SK-N-SH treated with all-trans-retinoic acid at 6 μM for 48 hours (cell line): ENCODE data around the gene SNAPC3.
"Not testable (repeated sequence)": the region's sequence is repeated elsewhere in the genome, so short reads cannot be mapped to it uniquely, and the experiment has no call there.

Source experiments
- ATAC-seq: fragments of 200-7000 bp; cut with Tn5 transposase; 3 replicates; pipeline ENCODE4 v1.9.1; 2020; ENCODE audit warnings: mild to moderate bottlenecking, moderate library complexity
- ARNTL ChIP-seq: fragments of 450-650 bp; formaldehyde crosslinking; IDR thresholded peaks from 2 replicates; pipeline ENCODE4 v1.5.0; 2020; ENCODE audit warnings: low read depth, mild to moderate bottlenecking, moderate library complexity, borderline replicate concordance
- BACH2 ChIP-seq: fragments of 250-450 bp; sonication (Bioruptor Pico); IDR thresholded peaks from 2 replicates; pipeline ENCODE4 v1.9.0; 2021; ENCODE audit warnings: mild to moderate bottlenecking, borderline replicate concordance
- CREB5 ChIP-seq: fragments of 250-450 bp; sonication (Bioruptor Pico); IDR thresholded peaks from 2 replicates; pipeline ENCODE4 v1.5.1; 2020; ENCODE audit warnings: low read depth, mild to moderate bottlenecking, moderate library complexity
- GLIS3 ChIP-seq: fragments of 250-450 bp; sonication (Bioruptor Pico); IDR thresholded peaks from 2 replicates; pipeline ENCODE4 v1.5.0; 2020; ENCODE audit warnings: mild to moderate bottlenecking, moderate library complexity
- ISL1 ChIP-seq: fragments of 250-450 bp; sonication (Bioruptor Pico); IDR thresholded peaks from 2 replicates; pipeline ENCODE4 v2.1.2; 2022; ENCODE audit warnings: mild to moderate bottlenecking, moderate library complexity
- PPARA ChIP-seq: fragments of 250-450 bp; sonication (Bioruptor Pico); IDR thresholded peaks from 2 replicates; pipeline ENCODE4 v1.5.0; 2020; ENCODE audit warnings: mild to moderate bottlenecking, borderline replicate concordance
- SNAI2 ChIP-seq: fragments of 250-450 bp; sonication (Bioruptor Pico); IDR thresholded peaks from 2 replicates; pipeline ENCODE4 v1.5.0; 2020; ENCODE audit warnings: mild to moderate bottlenecking, moderate library complexity
- TOX ChIP-seq: fragments of 250-450 bp; sonication (Bioruptor Pico); IDR thresholded peaks from 2 replicates; pipeline ENCODE4 v1.8.0; 2021; ENCODE audit warnings: mild to moderate bottlenecking, moderate library complexity, borderline replicate concordance
- ZFP30 ChIP-seq: fragments of 450-650 bp; formaldehyde crosslinking; IDR thresholded peaks from 2 replicates; pipeline ENCODE4 v1.5.0; 2022; ENCODE audit warnings: mild to moderate bottlenecking, moderate library complexity
- ZNF565 ChIP-seq: fragments of 450-650 bp; formaldehyde crosslinking; conservative IDR thresholded peaks from 2 replicates; pipeline ENCODE4 v1.5.0; 2020; ENCODE audit warnings: low read depth, mild to moderate bottlenecking, moderate library complexity
- ZNF8 ChIP-seq: fragments of 450-650 bp; formaldehyde crosslinking; IDR thresholded peaks from 2 replicates; pipeline ENCODE4 v1.5.0; 2020; ENCODE audit warnings: mild to moderate bottlenecking, moderate library complexity
- TF ChIP-seq, protein P1 (sequence below): fragments of 250-450 bp; sonication (Bioruptor Pico); IDR thresholded peaks from 2 replicates; pipeline ENCODE4 v1.5.1; 2021; ENCODE audit warnings: mild to moderate bottlenecking, moderate library complexity
- TF ChIP-seq, protein P2 (sequence below): fragments of 250-450 bp; sonication (Bioruptor Pico); IDR thresholded peaks from 2 replicates; pipeline ENCODE4 v1.8.0; 2020; ENCODE audit warnings: mild to moderate bottlenecking, moderate library complexity, borderline replicate concordance

The SNAPC3 gene

GRCh38 chr9:15374825-15375224 lies 47.9 kb upstream of the SNAPC3 start:
- ATAC-seq, result no peak
- TF ChIP-seq BACH2 (CRISPR knock-in tag), result no peak

DNA sequence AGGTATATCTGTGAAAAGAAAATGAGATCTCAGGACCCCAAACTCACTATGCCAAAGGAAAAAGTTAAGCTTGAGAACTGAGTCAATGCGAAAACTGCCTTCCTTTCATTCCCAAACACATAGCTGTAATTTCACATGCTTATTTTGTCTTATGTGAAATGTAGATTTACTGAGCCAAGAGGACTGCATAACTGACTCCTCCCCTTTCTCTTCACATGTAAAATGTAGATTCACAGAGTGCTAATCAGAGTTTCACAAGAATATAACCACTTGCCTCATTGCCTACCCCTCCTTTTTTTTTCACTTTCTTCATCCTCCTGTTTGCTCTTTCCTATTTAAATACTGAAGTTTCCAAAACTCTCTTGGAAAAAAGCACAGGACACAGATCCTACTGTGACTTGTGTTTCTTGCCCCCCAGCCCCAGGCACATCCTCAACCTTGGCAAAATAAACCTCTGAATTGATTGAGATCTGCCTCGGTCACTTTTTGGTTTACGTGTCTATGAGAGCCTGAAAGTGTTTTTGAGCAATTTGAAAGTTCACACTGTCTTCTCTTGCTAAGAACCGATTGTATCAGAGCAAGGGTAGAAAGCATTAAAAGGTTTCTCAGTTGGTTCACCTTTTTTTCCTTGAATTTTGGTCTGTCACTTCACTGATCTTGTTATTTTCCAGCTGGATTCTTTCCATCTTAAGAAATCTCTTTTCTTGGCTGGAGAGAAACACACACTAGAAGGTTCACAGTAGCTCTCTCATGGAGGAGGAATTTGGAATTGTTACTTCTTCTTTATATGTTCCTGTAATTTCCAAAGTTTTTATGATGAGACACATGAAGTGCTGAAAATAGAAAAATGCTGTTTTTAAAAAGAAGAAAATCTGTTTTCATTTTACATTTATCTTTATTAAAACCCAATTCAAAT lies 44.8 kb upstream of the SNAPC3 start:
- TF ChIP-seq ARNTL (CRISPR knock-in tag) (no peak), ZFP30 (CRISPR knock-in tag) (no peak), SNAI2 (CRISPR knock-in tag) (no peak), ISL1 (no peak), CREB5 (CRISPR knock-in tag) (no peak), TOX (CRISPR knock-in tag) (no peak), ZNF8 (no peak)
- TF ChIP-seq, protein P1, sequence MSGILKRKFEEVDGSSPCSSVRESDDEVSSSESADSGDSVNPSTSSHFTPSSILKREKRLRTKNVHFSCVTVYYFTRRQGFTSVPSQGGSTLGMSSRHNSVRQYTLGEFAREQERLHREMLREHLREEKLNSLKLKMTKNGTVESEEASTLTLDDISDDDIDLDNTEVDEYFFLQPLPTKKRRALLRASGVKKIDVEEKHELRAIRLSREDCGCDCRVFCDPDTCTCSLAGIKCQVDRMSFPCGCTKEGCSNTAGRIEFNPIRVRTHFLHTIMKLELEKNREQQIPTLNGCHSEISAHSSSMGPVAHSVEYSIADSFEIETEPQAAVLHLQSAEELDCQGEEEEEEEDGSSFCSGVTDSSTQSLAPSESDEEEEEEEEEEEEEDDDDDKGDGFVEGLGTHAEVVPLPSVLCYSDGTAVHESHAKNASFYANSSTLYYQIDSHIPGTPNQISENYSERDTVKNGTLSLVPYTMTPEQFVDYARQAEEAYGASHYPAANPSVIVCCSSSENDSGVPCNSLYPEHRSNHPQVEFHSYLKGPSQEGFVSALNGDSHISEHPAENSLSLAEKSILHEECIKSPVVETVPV (CRISPR knock-in tag), result no peak
- TF ChIP-seq, protein P2, sequence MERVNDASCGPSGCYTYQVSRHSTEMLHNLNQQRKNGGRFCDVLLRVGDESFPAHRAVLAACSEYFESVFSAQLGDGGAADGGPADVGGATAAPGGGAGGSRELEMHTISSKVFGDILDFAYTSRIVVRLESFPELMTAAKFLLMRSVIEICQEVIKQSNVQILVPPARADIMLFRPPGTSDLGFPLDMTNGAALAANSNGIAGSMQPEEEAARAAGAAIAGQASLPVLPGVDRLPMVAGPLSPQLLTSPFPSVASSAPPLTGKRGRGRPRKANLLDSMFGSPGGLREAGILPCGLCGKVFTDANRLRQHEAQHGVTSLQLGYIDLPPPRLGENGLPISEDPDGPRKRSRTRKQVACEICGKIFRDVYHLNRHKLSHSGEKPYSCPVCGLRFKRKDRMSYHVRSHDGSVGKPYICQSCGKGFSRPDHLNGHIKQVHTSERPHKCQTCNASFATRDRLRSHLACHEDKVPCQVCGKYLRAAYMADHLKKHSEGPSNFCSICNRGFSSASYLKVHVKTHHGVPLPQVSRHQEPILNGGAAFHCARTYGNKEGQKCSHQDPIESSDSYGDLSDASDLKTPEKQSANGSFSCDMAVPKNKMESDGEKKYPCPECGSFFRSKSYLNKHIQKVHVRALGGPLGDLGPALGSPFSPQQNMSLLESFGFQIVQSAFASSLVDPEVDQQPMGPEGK, result no peak
- no peak for ATAC-seq

GRCh38 chr9:15379317-15379716 lies 43.4 kb upstream of the SNAPC3 start:
- not testable (repeated sequence) for ATAC-seq

DNA sequence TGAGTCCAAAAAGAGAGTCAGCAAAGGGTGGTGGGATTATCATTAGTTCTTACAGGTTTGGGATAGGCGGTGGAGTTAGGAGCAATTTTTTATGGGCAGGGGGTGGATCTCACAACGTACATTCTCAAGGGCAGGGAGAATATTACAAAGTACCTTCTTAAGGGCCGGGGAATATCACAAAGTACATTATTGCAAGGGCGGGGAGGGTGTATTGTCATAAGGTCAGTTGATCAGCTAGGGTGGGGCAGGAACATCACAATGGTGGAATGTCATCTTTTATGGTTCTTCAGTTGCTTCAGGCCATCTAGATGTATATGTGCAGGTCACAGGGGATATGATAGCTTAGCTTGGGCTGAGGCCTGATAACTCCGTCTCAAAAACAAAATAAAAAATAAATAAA lies 42.8 kb upstream of the SNAPC3 start:
- not testable (repeated sequence) for ATAC-seq

DNA sequence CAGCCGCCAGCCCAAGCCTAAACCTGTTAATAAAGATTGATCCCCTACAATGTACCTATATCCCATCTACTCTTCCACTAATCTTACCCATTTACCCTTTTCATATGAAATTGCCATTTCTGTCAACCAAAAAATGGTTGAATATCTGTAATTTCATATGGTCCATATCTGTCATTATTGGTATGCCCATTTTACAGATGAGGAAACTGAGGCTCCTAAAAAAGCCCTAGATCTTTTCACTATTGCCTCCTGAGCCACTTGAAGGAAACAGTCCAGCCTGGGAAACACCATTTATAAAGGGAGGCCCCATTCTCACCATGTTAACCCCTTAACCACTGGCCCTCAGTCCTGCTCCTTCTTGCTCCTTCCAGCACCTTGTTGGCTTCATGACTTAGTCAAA lies 41.2 kb upstream of the SNAPC3 start:
- ATAC-seq, result no peak
- TF ChIP-seq, protein P1 (CRISPR knock-in tag), result no peak
- TF ChIP-seq ZNF8 (no peak), CREB5 (CRISPR knock-in tag) (no peak), PPARA (CRISPR knock-in tag) (no peak), ZNF565 (CRISPR knock-in tag) (no peak), BACH2 (CRISPR knock-in tag) (no peak), TOX (CRISPR knock-in tag) (no peak), GLIS3 (no peak), ISL1 (no peak)

- TF ChIP-seq, protein P1 (CRISPR knock-in tag), result no peak
- TF ChIP-seq ZFP30 (CRISPR knock-in tag), result no peak
- TF ChIP-seq, all 23 proteins: peak for 0
Measured at GRCh38 chr9:15386465-15386864, 36.2 kb upstream of the SNAPC3 start.

More at GRCh38 chr9:15386465-15386864, 36.2 kb upstream of the SNAPC3 start:
- no peak for ATAC-seq
